HCT116 (cell line): ENCODE results near the gene USH1C. TPM values are rescaled to one million over a fixed set of nuclear protein-coding genes. Genes with fewer than 3 reads are reported as not detected.

Experiments used
- ATAC-seq: fragments of 200-7000 bp; cut with Tn5 transposase; 2 replicates; pipeline ENCODE4 v1.9.1; 2020; ENCODE audit warnings: mild to moderate bottlenecking, moderate library complexity
- BruUV-seq: library from RNA; stranded (reverse); fragments of 400-500 nt; replicated peaks from 2 replicates; lab custom pipeline; 2021; lab: Mats Ljungman, UMichigan
- CTCF ChIA-PET: fragments of 300-600 bp; sonication (Branson Sonifier 250); formaldehyde crosslinking; loops from one replicate; lab custom pipeline; 2021; ENCODE audit warnings: antibody characterized with exemption; lab: Charles Lee
- POLR2A ChIA-PET: fragments of 300-600, 350-600 bp; sonication (Branson Sonifier 250); formaldehyde crosslinking; loops from one replicate; lab custom pipeline; 2021; ENCODE audit warnings: antibody characterized with exemption; lab: Charles Lee
- RAD21 ChIA-PET, 2 experiments: fragments of 300-600 bp; sonication (Branson Sonifier 250); formaldehyde crosslinking; loops; one replicate each; lab custom pipeline; 2023; ENCODE audit warnings: low total read pairs in 2 of 2; ENCODE audit not compliant: uncharacterized antibody in 2 of 2, unreplicated experiment in 2 of 2, low non-redundant PET in 1 of 2; lab: Charles Lee
- DNase-seq: peaks from one replicate; pipeline ENCODE4 v3.0.0-alpha.2; 2010; ENCODE audit warnings: low read depth, low spot score
- H2AFZ ChIP-seq: fragments of 200-600 bp; shearing (Covaris generic), sonication (generic); 2 replicates; pipeline ENCODE4 v1.6.1; 2017; ENCODE audit warnings: low read depth, mixed run types, mixed read lengths, antibody characterized with exemption, low read length; ENCODE audit not compliant: poor library complexity, severe bottlenecking
- H3K27ac ChIP-seq: 2 replicates; pipeline ENCODE4 v1.5.1; 2012; ENCODE audit warnings: low read depth, low read length
- H3K27me3 ChIP-seq: fragments of 200-600 bp; sonication (generic); 2 replicates; pipeline ENCODE4 v1.6.1; 2016; ENCODE audit warnings: mixed run types, low read length, mixed read lengths; ENCODE audit not compliant: insufficient read depth
- H3K36me3 ChIP-seq, 2 experiments: fragments of 200-500 bp in 1 of 2; fragments of 200-600 bp in 1 of 2; sonication (Bioruptor generic) in 1 of 2; sonication (generic) in 1 of 2; 2 replicates each; pipeline versions ENCODE4 v1.5.1 to v1.6.1; 2014 to 2016; ENCODE audit warnings: low read length in 2 of 2, inconsistent platforms in 1 of 2, mixed read lengths in 1 of 2, mixed run types in 1 of 2; ENCODE audit not compliant: insufficient read depth in 2 of 2, control insufficient read depth in 1 of 2
- H3K4me1 ChIP-seq, 2 experiments: fragments of 200-600 bp in 1 of 2; sonication (generic) in 1 of 2; 2 replicates each; pipeline versions ENCODE4 v1.5.1 to v1.6.1; 2012 to 2017; ENCODE audit warnings: low read length in 2 of 2, inconsistent platforms in 1 of 2, mild to moderate bottlenecking in 1 of 2, mixed read lengths in 1 of 2, mixed run types in 1 of 2, moderate library complexity in 1 of 2; ENCODE audit not compliant: insufficient read depth in 2 of 2, control insufficient read depth in 1 of 2
- H3K4me2 ChIP-seq: fragments of 200-600 bp; sonication (generic); 2 replicates; pipeline ENCODE4 v1.6.1; 2017; ENCODE audit warnings: mixed run types, low read length, mixed read lengths
- H3K4me3 ChIP-seq, 2 experiments: fragments of 200-600 bp in 1 of 2; sonication (generic) in 1 of 2; replicated peaks in 1 of 2; 2 replicates each; pipeline ENCODE4 v1.5.1; 2011 to 2016; ENCODE audit warnings: low read length in 2 of 2, control low read depth in 1 of 2, low read depth in 1 of 2, mild to moderate bottlenecking in 1 of 2, mixed read lengths in 1 of 2, mixed run types in 1 of 2
- H3K79me2 ChIP-seq: fragments of 200-600 bp; sonication (generic); 2 replicates; pipeline ENCODE4 v1.6.1; 2017; ENCODE audit warnings: mild to moderate bottlenecking, mixed run types, low read length, moderate library complexity, mixed read lengths; ENCODE audit not compliant: insufficient read depth
- H3K9ac ChIP-seq: fragments of 200-600 bp; sonication (generic); 2 replicates; pipeline ENCODE4 v1.6.1; 2016; ENCODE audit warnings: low read length, mixed read lengths
- H3K9me2 ChIP-seq: fragments of 200-600 bp; sonication (generic), shearing (Covaris generic); 2 replicates; pipeline ENCODE4 v1.6.1; 2017; ENCODE audit warnings: mixed run types, mild to moderate bottlenecking, moderate library complexity; ENCODE audit not compliant: insufficient read depth
- H3K9me3 ChIP-seq, 2 experiments: fragments of 200-500 bp in 1 of 2; fragments of 200-600 bp in 1 of 2; sonication (Bioruptor generic) in 1 of 2; sonication (generic) in 1 of 2; 2 replicates each; pipeline ENCODE4 v1.6.1; 2014 to 2017; ENCODE audit warnings: low read length in 2 of 2, mixed read lengths in 2 of 2, inconsistent platforms in 1 of 2, low read depth in 1 of 2, mild to moderate bottlenecking in 1 of 2, mixed run types in 1 of 2, moderate library complexity in 1 of 2; ENCODE audit not compliant: control insufficient read depth in 1 of 2, insufficient read depth in 1 of 2
- H4K20me1 ChIP-seq: fragments of 200-600 bp; sonication (generic), shearing (Covaris generic); 2 replicates; pipeline ENCODE4 v1.6.1; 2017; ENCODE audit warnings: mixed run types, mild to moderate bottlenecking, moderate library complexity; ENCODE audit not compliant: insufficient read depth
- CEBPB ChIP-seq: IDR thresholded peaks from 2 replicates; pipeline ENCODE4 v1.6.1; 2012; ENCODE audit warnings: low read depth
- EZH2 ChIP-seq: fragments of 200-600 bp; sonication (generic); IDR thresholded peaks from 2 replicates; pipeline ENCODE4 v1.6.1; 2017; ENCODE audit warnings: antibody characterized with exemption, mixed run types
- FOSL1 ChIP-seq: IDR thresholded peaks from 2 replicates; pipeline ENCODE4 v1.6.1; 2012; ENCODE audit warnings: low read depth
- MAX ChIP-seq: IDR thresholded peaks from 2 replicates; pipeline ENCODE4 v1.6.1; 2012
- POLR2A ChIP-seq: IDR thresholded peaks from 2 replicates; pipeline ENCODE4 v1.7.0; 2011; ENCODE audit warnings: borderline replicate concordance; ENCODE audit not compliant: insufficient read depth, insufficient read length; ENCODE audit errors: extremely low read depth
- RAD21 ChIP-seq: IDR thresholded peaks from 2 replicates; pipeline ENCODE4 v1.6.1; 2012; ENCODE audit warnings: low read depth, mild to moderate bottlenecking
- SIN3A ChIP-seq: IDR thresholded peaks from 2 replicates; pipeline ENCODE4 v1.6.1; 2012; ENCODE audit warnings: low read depth
- SRF ChIP-seq: IDR thresholded peaks from 2 replicates; pipeline ENCODE4 v1.6.1; 2012; ENCODE audit warnings: low read depth
- YY1 ChIP-seq: IDR thresholded peaks from 2 replicates; pipeline ENCODE4 v1.6.1; 2011; ENCODE audit warnings: low read length, low read depth, moderate library complexity, mild to moderate bottlenecking; ENCODE audit not compliant: insufficient replicate concordance; ENCODE audit errors: extremely low read depth
- intact Hi-C: fragments of 100-400 bp; cut with micrococcal nuclease; formaldehyde crosslinking; loops from 2 replicates; pipeline ENCODE4 v1.10.0; 2022
- total RNA-seq: library from RNA; stranded (reverse); gene quantifications from one replicate; pipeline ENCODE4 v1.2.1, GENCODE V29; 2021; ENCODE audit not compliant: unreplicated experiment

The USH1C gene
- total RNA-seq, 1 experiment from 2014 or later, result 13.4 TPM

DNA sequence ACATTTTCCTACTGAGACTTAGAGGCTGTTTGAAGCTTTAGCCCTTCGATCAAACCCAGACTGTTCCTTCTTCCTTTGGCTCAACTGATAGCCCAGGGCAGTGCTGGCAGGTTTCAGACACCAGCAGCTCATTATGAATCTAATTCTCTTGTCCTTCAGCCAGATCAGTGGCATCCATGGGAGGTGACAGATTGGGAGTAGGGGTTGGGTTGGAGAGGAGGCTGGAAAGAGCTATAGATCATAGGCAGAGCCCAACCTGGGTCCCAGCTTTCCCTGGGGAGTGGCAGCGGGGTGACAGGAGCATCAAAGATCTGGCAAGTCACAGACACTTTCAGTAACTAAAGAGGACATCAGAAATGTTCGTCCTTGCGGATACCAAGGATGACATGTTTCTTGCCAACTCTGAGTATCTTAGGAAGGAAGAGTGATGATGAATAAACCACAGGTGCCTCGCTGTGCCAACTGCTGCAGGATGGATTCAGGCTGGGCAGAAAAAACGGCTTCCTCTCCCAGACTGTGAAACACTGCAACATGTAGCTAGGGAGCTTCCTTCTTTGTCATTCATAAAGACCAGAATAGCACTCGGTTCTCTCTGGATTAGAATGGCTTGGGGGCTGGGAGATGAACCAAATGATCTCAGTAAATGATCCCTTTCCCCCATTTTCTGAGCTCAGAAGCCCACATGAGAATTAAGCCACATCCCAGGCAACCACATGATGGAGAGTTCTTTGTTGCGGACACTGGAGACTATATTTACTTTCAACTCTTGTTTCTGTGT, 86.6 kb downstream of the USH1C start:
- Histone ChIP-seq H3K27ac (no peak overlapping the region), H3K79me2 (no peaks in the 10 kb centered on the region), H3K4me3 (no peak overlapping the region), H3K9ac (no peak overlapping the region), H3K4me2 (no peak overlapping the region), H2AFZ (no peak overlapping the region), H3K9me2 (no peaks in the 10 kb centered on the region), H3K27me3 (peaks cover 7% of the 10 kb centered on the region; the same call in 1 of the 2 replicates), H3K36me3 (no peaks in the 10 kb centered on the region), H3K4me1 (no peaks in the 10 kb centered on the region), H3K9me3 (no peaks in the 10 kb centered on the region)
- DNase-seq, result no peak
- ATAC-seq, result no peak
- ChIA-PET POLR2A (no interaction called here), CTCF (no interaction called here)
- BruUV-seq, result no TSS peak
- intact Hi-C loops, result no loop called here
- TF ChIP-seq RAD21, result no peak
- no peak for TF ChIP-seq SRF
- TF ChIP-seq YY1, result no peak
- TF ChIP-seq POLR2A, result no peak
- TF ChIP-seq FOSL1, result no peak
- no peak for TF ChIP-seq SIN3A
- TF ChIP-seq, all 23 proteins: peak for 0
- RAD21 ChIA-PET, result no interaction called here
- H4K20me1 ChIP-seq, result no peaks in the 10 kb centered on the region

GRCh38 chr11:17452668-17453067, 91.5 kb downstream of the USH1C start:
- no peak for ATAC-seq

More at GRCh38 chr11:17452668-17453067, 91.5 kb downstream of the USH1C start:
- intact Hi-C loops, result no loop called here
- no peak for DNase-seq
- H3K4me1 ChIP-seq, result no peaks in the 10 kb centered on the region
- ChIA-PET CTCF (no interaction called here), RAD21 (no interaction called here), POLR2A (no interaction called here)
- no peaks in the 10 kb centered on the region for H3K9me3 ChIP-seq
- BruUV-seq, result no TSS peak
- H4K20me1 ChIP-seq, result no peaks in the 10 kb centered on the region
- H3K27me3 ChIP-seq, result peaks cover 26% of the 10 kb centered on the region
- H3K4me2 ChIP-seq, result no peak overlapping the region
- H3K27ac ChIP-seq, result no peak overlapping the region
- no peak overlapping the region for H2AFZ ChIP-seq
- H3K79me2 ChIP-seq, result no peaks in the 10 kb centered on the region
- H3K36me3 ChIP-seq, result no peaks in the 10 kb centered on the region
- no peaks in the 10 kb centered on the region for H3K9me2 ChIP-seq
- no peak overlapping the region for H3K4me3 ChIP-seq
- TF ChIP-seq EZH2, result no peak
- no peak for TF ChIP-seq CEBPB
- TF ChIP-seq MAX, result no peak
- H3K9ac ChIP-seq, result no peak overlapping the region
